GM12864 (cell line): ENCODE results near the gene ABCC5.

Source experiments
- DNase-seq: peaks from one replicate; pipeline ENCODE4 v3.0.0-alpha.2; 2011; ENCODE audit warnings: low read depth
- H3K4me3 ChIP-seq: 2 replicates; pipeline ENCODE4 v1.5.1; 2011; ENCODE audit warnings: mild to moderate bottlenecking, low read depth, low read length, control low read depth
- TF ChIP-seq, protein P1 (sequence below): IDR thresholded peaks from 2 replicates; pipeline ENCODE4 v1.5.1; 2011; ENCODE audit warnings: low read depth, mild to moderate bottlenecking, moderate library complexity, low read length, control low read depth, inconsistent platforms; ENCODE audit errors: missing control alignments

The ABCC5 gene

GRCh38 chr3:183875411-183875810 is 142.3 kb downstream of the ABCC5 start:
- TF ChIP-seq, protein P1, sequence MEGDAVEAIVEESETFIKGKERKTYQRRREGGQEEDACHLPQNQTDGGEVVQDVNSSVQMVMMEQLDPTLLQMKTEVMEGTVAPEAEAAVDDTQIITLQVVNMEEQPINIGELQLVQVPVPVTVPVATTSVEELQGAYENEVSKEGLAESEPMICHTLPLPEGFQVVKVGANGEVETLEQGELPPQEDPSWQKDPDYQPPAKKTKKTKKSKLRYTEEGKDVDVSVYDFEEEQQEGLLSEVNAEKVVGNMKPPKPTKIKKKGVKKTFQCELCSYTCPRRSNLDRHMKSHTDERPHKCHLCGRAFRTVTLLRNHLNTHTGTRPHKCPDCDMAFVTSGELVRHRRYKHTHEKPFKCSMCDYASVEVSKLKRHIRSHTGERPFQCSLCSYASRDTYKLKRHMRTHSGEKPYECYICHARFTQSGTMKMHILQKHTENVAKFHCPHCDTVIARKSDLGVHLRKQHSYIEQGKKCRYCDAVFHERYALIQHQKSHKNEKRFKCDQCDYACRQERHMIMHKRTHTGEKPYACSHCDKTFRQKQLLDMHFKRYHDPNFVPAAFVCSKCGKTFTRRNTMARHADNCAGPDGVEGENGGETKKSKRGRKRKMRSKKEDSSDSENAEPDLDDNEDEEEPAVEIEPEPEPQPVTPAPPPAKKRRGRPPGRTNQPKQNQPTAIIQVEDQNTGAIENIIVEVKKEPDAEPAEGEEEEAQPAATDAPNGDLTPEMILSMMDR, result no peak
- H3K4me3 ChIP-seq, result no peak overlapping the region
- DNase-seq, result no peak

- H3K4me3 ChIP-seq, result no peak overlapping the region
- DNase-seq, result no peak
- TF ChIP-seq, protein P1, result no peak
These were observed 143.8 kb downstream of the ABCC5 start for GRCh38 chr3:183873914-183874313.

- H3K4me3 ChIP-seq, result no peak overlapping the region
- DNase-seq, result no peak
- TF ChIP-seq, protein P1, result no peak
These were observed 146.1 kb downstream of the ABCC5 start for GRCh38 chr3:183871541-183871940.

DNA sequence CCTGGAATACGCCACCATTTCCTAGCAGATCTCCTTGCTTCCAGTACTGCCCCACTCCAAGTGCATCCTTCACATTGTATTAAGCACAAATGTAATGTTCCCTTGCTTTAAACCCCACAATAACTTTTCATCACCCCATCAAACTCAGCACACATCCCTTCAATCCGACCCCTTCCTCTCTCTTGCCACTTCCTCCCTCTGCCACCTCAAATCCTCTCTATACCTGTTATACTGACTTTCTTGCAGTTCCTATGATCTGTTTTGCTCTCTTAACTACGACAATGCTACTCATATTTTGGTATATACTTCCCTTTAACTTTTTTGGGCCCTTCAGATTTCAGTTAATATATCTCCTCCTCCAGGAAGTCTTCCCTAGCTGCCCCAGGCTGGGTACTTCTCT is 147.1 kb downstream of the ABCC5 start:
- no peak overlapping the region for H3K4me3 ChIP-seq
- DNase-seq, result no peak
- TF ChIP-seq, protein P1, result no peak
